A549 (cell line): ENCODE results near the gene TCERG1.

Source experiments
- CHD2 ChIP-seq: fragments of 150-350 bp; IDR thresholded peaks from 2 replicates; pipeline ENCODE4 v1.6.1; 2014; ENCODE audit warnings: low read length; ENCODE audit not compliant: partially characterized antibody
- CTCF ChIP-seq: fragments of >200 bp; sonication (Bioruptor Twin); formaldehyde crosslinking; IDR thresholded peaks from 3 replicates; pipeline ENCODE4 v1.5.1; 2016
- NFE2L2 ChIP-seq: fragments of 150-350 bp; conservative IDR thresholded peaks from 2 replicates; pipeline ENCODE4 v1.6.1; 2014; ENCODE audit warnings: low read length
- PHF8 ChIP-seq: fragments of 200-600 bp; sonication (generic); IDR thresholded peaks from 2 replicates; pipeline ENCODE4 v1.6.1; 2016; ENCODE audit warnings: low read depth, mild to moderate bottlenecking, antibody characterized with exemption, moderate library complexity, borderline replicate concordance
- POLR2A ChIP-seq: IDR thresholded peaks from 2 replicates; pipeline ENCODE4 v1.6.1; 2012; ENCODE audit warnings: mild to moderate bottlenecking, low read length
- REST ChIP-seq: fragments of 200-600 bp; sonication (generic); IDR thresholded peaks from 2 replicates; pipeline ENCODE4 v1.6.1; 2016; ENCODE audit warnings: antibody characterized with exemption, mild to moderate bottlenecking, moderate library complexity

GRCh38 chr5:146494656-146495055 is 47.5 kb downstream of the TCERG1 start:
- TF ChIP-seq NFE2L2 (no peak), CTCF (no peak), CHD2 (no peak), POLR2A (no peak), REST (no peak), PHF8 (no peak)
